HG03439 (cell line): Measurements from ENCODE around the gene PRXL2B.

Experiments
- ATAC-seq: cut with Tn5 transposase; IDR thresholded peaks from one replicate; pipeline ENCODE4 v1.9.1; 2021; ENCODE audit warnings: mild to moderate bottlenecking, moderate library complexity; ENCODE audit not compliant: unreplicated experiment

The PRXL2B gene

DNA sequence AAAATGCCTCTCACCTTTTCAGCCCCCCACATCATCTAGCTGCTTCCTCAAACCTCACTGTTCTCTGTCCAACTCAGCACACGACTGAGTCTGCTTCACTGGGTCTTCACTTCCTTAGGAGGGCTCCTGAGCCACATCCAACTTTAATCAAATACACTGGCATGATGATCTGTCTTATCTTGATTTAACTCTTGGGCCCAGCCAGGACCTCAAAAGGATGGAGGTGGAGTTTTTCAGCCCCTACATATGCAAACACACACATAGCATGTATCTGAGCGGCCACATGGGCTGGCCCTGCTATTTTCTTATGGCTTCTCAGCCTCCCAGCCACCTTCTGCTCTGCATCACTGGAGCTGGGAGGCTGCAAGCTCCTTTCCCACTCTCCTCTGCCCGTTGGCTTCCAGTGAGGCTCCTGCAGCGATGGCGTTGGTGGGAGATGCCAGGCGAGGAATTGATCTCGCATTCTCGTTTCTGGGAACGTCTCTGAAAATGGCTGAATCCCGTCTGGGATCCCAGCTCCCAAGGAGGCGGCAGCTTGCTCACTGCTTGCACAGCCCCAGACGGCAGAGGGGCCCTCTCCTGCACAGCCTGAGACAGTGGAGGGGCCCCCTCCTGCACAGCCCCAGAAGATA, 1.8 kb upstream of the PRXL2B start:
- no peak for ATAC-seq

DNA sequence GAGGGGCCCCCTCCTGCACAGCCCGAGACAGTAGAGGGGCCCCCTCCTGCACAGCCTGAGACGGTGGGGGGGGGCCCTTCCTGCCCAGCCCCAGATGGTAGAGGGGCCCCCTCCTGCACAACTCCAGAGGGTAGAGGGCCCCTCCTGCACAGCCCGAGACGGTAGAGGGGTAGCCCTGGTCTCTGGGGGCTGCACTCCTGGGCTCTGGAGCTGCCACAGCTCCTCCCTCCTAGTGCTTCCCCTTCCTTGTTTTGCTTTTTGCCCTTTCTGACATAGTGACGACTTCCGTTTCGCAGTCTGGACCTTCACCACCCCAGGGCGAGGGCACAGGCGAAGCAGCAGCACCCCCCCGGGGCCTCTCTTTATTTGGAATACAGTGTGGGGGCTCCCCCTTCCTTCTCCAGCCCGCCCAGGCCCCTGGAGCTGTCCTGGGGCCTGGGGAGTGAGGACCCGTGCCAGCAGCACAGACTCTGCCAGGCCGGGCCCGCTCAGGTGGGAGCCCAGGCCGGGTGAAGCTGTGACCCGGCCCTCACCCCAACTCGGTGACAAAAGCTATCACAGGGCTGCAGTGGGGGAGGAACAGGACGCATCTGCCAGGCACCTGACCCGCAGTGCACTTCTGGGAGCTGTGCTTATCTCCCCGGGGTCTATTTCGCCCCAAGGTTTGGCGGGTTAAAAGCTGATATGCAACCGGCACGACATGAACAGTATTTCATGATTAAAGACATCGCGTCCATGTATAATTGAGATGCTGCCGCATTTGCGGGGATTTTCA, 1.1 kb upstream of the PRXL2B start:
- no peak for ATAC-seq

DNA sequence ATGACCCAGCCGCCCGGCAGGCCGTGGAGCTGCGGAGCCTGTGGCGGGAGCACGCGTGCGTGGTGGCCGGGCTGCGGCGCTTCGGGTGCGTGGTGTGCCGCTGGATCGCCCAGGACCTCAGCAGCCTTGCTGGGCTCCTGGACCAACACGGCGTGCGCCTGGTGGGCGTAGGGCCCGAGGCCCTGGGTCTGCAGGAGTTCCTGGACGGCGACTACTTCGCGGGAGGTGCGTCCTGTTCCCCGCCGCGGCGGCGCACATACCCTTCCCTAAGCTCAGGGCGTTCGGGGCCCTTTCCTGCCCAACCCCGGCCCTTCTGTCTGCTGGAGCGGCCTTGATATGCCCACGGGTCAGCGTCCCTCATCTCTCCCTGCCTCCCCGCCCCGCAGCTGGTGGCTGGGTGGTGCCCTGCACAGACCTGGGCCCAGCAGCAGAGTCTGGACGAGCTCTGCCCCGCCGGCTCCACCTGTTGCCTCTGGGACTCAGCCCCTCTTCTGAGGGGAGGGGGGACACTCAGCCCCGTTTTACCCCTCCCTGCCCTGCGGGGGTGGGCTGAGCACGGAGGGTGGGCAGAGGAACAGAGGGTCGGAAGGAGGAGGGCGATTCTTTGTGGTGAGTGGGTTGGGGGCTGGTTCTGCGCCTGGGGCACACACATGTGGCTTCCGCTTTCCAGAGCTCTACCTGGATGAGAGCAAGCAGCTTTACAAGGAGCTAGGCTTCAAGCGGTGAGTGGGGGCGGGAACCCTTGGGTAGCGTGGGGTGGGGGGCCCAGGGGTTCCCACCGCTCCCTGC, 688 bp downstream of the PRXL2B start:
- ATAC-seq: peak; percentile 5

DNA sequence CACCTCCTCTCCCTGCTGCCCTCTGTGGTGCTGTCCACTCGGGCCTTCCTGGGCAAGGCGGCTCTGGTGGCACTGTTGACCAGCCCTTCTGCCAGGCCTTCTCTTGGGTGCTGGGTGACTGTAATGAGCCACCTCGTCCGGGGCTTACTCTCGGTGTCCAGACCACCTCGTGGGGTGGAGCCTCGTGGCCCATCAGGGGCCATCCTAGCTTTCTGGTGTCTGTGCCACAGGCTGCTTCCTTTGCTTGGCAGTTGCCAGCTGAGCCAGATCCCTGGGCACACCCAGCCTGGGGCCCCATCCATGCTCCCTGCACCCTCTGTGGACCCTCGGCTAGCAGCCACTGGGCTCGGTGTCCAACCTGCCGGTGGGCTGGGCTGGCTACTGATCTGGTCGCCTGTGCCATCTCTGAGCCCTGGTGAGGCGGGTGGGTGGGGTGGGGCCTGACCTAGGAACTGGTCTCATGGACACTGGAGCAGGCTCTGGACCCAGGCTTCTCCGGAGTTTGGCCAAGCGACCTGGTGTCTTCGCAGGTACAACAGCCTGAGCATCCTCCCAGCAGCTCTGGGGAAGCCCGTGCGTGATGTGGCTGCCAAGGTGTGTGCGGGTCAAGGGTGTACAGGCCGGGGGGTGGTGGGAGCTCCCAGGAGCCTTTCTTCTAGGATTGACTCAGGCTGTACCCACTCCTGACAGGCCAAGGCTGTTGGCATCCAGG, 1.4 kb downstream of the PRXL2B start:
- ATAC-seq: no peak

DNA sequence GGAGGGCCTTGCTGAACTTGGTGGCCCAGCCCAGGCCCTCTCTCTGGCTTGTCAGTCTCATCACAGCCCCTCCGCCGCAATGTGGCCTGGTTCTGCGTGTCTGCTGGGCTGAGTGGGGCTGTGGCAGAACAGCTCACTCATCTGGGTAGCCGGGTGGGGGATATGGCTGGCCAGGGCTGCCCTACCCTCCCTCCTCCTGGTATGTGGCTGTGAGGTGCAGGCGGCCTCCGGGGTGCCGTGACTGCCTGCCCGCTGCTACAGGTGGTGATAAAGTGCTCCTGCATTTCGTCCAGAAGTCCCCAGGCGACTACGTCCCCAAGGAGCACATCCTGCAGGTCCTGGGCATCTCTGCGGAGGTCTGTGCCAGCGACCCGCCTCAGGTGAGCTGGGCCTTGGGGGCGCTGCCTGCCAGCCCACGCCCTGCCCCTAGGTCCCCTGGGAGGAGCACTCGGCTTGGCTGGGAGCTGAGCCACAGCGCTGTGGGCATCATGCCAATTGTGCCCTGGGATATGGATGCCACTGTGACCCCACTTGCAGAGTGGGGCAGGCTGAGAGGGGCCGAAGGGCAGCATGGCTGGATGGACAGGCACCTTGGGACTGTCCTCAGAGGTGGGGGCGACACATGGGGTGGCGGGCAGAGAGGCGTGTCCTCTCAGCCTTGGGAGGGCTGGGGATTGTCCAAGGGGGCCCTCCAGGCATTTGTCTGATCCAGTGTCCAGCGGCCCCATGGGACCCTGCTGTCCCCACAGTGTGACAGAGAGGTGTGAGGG, 2.3 kb downstream of the PRXL2B start:
- no peak for ATAC-seq

DNA sequence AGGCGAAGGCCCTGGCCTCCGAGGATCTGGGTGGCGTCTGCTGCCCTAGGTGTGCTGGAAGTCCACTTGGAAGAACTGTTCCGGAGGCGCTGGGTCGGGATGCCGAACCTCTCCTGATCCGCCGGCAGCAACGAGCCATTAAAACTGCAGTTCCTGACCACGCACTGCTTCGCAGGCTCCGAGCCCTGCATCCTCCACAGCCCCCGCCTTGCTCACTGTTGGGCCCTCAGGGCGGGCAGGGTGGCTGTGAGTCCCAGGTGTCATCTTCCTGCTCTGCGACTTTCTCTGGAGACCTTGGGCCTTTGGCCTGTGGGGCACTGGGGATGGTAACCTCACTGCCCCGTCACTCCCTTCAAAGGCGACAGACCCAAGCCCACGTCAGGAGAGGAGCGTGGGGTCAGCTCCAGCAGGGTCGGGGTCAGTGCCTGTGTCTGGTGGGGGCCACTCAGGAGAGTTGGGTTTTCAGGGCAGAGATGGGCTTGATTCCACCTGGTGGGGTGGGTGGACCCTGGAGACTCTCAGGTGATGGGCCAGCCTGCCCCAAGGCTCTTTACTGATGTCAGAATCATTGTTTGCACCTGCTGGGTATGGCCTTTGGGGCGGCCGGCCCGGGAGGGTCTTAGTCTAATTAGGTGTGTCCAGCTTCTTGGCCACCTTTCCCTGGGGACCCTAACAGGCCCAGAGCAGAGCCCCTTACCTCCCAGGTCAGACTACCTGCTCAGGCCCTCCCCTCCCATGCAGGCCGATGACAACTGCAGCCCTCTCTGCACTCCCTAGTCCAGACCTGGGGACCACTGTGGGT, 3.1 kb downstream of the PRXL2B start:
- ATAC-seq: no peak

DNA sequence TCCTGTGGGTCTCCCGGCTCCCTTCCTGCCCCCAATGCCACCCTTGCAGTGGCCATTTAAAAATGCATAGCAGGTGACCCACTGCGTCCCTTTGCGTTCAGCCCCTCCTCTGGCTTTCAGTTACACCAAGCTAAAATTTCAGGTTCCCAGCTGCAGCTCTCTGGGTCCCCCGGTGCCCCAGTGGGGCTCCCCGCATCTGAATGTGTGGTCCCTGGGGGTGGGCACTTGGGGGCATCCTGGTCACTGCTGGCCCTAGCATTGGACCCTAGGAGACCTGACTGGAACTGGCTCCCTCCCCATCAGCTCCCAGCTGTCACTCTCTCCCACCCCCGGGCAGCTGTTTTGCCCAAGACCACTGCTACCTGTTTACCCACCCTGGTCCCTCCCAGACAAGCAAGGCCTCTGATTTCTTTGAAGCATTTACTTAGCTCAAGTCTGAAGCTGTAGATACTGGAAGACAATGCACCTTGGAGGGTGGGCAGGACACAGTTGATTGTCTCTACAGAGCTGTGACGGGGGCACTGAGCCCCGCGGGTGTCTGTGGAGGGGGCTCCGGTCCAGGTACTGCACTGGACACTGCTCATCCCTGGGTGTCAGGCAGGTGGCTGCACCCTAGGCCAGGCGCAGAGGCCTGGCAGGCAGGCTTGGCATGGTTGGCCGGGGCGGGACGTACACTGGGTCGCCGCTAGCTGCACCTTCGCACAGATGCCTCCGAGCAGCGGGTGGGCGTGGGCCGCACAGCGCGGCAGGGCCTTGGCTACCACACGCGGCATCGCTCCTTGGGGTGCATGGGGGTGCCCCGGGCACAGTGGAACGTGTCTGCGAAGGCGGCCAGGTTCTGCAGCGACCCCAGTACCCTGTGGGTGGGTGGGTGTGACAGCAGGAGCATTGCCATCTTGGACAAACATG, 3.9 kb downstream of the PRXL2B start:
- ATAC-seq: no peak

DNA sequence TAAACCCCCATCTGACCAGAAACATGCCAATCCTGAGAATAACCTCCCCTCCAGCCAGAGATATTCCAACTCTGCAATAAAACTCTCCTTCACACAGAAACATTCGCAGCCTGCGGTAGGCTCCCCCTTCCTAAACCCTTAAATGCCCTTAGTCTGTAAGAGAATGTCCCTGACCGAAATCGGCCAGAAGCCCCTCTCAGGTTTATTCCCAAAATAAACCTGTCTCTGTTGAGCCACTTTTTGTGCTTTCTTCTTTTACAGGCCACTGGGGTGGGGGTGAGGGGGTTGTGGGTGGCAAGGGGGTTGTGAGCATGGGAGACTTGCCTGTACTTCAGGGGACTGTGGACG, 4.6 kb downstream of the PRXL2B start:
- no peak for ATAC-seq

DNA sequence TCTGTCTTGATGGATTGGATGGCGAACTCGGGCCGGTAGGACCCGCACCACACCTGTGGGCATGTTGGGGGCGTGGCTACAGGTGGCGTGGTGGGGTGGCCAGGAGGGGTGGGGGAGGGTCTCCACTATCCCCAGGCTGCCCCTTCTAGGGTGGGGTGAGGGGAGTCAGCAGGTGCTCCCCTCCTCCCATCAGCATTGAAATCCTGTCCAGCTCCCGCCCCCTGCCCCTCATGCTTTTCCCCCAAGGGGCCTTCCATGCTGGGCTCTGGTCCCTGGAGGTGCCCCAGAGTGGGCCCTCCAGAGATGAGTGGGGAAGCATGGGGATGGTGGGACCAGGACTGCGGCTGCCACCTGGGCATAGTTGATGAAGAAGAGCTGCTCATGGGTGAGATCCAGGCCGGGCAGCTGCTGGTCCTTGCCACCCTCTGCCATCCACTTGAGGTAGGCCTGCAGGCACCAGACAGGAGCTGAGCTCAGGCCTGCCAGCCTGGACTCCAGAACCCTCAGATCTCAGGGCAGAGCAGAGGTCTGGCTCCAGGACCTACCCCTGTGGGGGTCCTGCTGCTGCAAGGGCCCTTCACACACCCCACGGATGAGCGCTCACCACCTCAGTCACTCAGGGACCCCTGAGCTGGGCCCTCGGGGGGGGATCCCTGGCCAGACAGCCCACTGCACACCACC, 5.1 kb downstream of the PRXL2B start:
- ATAC-seq: no peak

DNA sequence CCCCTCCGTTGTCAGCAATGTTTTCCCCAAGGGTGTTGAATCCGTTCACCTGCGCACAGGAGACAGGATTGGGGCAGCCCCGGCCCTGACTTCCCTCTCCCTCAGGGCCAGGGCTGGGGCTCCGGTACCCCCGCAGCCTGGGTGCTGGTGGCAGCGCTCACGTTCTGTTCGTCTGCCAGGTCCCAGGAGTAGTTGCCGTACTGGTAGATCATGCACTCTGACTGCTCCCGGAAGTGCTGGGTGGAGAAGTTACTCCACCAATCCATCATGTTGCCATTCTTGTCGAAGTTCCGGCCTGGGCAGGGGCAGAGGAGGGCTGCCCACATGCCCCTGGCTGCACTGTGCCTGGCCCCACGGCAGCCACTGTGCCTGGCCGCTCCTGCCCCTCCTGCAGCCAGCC, 6.1 kb downstream of the PRXL2B start:
- ATAC-seq: no peak

DNA sequence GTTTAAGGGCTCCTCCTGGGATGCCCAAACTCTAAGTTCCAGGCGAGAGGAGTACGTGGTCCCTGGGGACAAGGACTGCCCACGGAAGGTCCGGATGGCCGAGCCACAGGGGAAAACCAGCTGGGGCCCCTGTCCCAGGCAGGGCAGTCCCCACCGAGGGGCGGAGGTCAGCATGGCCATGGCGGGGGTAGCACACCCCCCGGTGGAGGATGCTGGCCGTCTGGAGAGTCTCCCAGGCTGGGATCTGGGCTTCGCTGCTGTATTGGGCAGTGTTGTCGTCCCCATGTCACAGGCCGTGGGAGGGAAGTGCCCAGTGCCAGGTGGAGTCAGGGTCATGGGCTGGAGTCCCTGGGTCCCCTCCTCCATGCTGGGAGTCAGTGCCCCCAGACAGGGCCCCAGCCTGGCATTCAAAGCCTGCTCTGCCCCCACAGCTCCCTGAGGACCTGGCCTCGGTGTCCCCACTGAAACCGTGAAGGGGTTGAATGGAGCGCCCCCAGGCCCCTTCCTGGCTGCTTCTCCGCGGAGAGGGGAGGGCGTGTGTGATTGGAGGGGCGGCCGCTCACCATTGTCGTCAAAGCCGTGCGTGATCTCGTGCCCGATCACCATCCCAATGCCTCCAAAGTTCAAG, 6.8 kb downstream of the PRXL2B start:
- no peak for ATAC-seq

DNA sequence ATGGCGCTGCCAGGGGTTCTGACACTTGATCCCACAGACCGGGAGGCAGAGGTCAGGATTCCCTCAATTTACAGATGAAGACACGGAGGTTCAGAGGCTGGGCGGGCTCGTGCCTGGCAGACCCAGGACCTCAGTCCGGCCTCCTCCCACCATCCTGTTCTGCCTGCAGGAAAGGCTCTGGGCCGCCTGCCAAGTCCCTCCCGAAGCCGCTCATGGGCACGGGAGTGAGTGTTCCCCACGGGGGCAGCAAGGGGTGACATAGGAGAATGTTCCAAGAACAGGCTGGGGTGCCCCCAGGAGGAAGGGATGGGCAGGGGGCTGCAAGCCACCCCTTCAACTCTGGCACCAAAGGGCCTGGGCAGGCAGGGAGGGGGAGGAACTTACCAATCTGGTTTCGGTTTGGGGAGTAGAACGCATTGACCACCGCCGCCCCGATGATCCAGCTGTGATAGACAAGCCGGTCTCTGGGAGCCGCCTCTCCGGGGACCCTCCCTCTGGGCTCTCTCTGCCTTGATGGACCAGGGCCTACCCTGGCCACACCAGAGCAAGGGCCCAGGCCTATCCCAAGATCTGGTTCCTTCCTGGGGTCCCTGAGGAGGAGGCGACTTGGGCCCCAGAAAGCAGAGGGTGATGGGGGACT, 7.5 kb downstream of the PRXL2B start:
- no peak for ATAC-seq

DNA sequence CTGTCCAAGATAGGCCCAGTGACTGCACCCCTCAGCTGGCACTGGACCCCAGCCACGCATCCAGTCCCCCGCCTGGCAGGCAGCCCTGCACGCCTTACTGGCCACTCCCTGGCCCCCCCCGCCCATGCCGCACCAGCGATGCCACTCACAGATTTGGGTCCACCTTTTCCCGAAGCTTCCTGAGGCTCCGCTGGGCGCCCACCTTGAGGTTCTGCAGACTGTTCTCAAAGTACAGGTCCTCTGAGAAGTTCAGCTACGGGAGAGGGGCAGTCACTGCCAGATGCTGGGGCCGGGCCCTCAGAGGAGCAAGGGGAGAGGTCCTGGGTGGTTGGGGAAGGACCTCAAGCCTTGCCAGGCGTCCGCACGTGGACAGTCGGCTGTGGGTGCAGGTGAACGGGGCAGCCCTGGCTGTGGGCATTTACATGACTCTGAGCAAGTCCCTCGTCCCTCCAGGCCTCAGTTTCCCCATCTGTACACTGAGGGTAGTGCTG, 8.1 kb downstream of the PRXL2B start:
- ATAC-seq: no peak

DNA sequence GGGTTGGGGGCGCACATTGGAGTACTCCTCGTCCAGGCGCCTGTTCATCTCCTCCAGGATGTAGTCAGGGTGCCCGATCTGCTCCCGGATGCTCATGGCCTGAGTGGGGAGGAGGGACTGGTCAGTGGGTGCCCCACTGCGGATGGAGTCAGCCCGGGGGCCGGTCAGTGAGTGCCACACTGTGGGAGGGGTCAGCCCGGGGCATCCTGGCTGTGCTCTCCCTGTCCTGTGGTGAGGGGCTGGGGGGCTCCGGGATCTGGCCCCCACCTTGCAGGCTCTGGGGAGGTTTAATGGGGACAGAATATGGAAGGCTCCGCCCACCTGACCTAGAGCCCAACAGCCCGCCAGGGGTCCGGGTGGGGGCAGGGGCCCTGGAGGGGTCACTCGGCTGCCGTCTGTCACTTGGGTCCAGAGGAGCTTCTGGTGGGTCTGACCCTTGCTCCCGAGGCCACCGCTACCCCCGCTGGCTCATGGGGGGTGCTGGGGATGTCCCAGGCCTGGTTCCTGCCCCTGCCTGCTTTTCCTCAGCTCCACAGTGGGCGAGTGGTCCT, 8.8 kb downstream of the PRXL2B start:
- no peak for ATAC-seq

DNA sequence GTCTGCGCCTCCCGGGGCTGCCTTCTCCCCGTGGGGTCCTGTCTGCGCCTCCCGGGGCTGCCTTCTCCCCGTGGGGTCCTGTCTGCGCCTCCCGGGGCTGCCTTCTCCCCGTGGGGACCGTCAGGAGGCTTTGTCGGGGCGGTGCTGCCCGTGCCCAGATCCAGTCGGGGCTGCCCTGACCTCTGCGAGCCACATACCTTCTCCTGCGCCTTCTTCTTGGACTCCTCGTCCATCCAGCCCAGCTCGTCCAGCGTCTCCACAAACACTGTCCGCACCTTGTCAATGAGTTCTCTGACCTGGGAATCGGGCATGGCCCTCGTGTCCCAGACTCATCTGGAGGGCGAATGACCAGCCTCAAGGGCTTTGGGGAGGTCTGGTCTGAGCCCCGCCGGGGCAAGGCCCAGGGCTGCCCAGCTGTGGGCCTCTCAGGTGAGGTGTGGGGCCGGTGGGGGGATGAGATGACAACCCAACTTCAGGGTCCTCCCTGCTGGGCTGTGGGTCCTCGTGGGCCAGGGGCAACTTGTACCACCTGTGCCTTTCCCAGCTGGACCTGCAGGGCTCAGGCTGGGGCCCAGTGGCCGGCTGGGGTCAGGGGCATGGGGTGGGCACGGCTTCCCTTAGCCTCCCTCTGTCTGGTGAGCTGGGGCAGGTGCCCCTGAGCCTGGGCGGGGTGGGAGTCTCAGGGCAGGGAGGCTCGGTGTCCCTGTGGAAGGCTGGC, 9.4 kb downstream of the PRXL2B start:
- ATAC-seq: no peak
